ENCODE measurements around the gene TSPAN17. TPM values are rescaled to one million over a fixed set of nuclear protein-coding genes. Genes with fewer than 3 reads are reported as not detected.

Gene TSPAN17
- total RNA-seq, 1 donor from 2014 or later: 47.3 TPM

DNA sequence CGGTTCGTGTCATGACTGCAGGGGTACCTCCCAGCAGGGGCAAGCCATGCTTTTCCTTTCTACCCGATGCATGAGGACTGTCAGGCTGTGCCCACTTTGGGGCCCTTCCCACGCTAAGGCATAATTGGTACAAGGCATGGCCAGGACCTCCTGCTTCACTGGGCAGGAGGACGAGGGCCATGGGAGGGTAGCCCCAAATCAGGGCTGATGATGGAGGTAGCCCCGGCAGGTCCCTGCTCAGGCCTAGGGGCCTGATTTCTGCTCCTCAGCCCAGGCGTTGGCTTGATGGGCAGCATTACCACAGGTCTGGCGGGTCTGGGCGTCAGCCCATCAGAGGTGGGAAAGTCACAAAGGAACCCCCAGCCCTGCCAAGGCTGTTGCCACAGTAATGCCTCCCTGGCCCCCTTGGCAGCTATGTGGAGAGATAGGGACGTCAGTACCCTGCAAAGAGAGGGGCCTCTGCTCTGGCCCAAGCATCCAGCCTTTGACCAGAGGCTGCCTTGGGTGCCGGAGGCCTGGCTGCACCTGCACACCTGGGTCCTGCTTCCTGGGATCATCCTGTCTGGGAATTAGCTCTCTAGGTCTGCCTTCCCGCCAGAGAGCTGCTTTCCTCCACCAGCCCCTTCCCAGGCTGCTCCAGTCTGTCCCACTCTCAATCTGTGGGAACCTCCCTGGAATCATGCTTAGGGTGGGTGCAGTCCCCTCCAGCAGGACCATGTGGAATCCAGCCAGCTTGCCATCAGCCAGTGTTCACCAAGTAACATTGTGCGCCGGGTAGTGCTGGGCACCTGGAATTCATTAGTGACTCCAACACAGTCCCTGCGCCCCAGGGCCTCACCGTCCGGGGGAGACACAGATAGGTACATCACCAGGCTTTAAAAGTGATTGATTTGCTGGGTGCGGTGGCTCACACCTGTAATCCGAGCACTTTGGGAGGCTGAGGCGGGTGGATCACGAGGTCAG is 15.4 kb downstream of the TSPAN17 start:
- Mint-ChIP-seq H3K4me1 (no peaks in the 10 kb centered on the region), H3K27me3 (ENCODE audit: low read depth) (peaks cover 30% of the 10 kb centered on the region), H3K27ac (no peak overlapping the region), H3K4me3 (no peak overlapping the region), H3K36me3 (peaks cover 2% of the 10 kb centered on the region), H3K9me3 (no peaks in the 10 kb centered on the region)
- no peak for DNase-seq (ENCODE audit: low spot score in 2 of 2, unreplicated experiment in 2 of 2)
- TF ChIP-seq, protein P1, sequence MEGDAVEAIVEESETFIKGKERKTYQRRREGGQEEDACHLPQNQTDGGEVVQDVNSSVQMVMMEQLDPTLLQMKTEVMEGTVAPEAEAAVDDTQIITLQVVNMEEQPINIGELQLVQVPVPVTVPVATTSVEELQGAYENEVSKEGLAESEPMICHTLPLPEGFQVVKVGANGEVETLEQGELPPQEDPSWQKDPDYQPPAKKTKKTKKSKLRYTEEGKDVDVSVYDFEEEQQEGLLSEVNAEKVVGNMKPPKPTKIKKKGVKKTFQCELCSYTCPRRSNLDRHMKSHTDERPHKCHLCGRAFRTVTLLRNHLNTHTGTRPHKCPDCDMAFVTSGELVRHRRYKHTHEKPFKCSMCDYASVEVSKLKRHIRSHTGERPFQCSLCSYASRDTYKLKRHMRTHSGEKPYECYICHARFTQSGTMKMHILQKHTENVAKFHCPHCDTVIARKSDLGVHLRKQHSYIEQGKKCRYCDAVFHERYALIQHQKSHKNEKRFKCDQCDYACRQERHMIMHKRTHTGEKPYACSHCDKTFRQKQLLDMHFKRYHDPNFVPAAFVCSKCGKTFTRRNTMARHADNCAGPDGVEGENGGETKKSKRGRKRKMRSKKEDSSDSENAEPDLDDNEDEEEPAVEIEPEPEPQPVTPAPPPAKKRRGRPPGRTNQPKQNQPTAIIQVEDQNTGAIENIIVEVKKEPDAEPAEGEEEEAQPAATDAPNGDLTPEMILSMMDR (IDR thresholded peaks at IDR 0.05; ENCODE audit: unreplicated experiment): no peak

DNA sequence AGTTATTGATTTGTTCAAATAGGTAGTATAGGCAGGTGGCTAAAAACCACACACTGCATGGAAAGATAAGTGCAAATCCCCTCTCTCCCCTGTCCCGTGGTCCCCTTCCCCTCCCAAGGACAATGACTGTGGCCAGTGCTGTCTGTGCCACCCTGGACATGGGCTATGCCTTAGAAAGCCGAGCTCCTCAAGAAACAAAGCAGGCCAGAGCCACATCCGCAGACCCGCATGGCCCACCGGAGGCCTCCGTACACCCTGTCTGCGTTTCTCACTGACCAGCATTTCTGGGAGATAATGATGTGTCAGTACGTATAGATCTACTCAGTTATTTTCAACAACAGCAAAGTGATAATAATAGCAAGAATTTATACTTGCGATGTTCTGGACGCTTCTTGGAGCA is 16.3 kb downstream of the TSPAN17 start:
- Mint-ChIP-seq H3K27me3 (ENCODE audit: low read depth) (peaks cover 39% of the 10 kb centered on the region), H3K27ac (no peak overlapping the region), H3K36me3 (no peaks in the 10 kb centered on the region), H3K4me3 (no peak overlapping the region), H3K4me1 (no peaks in the 10 kb centered on the region), H3K9me3 (no peaks in the 10 kb centered on the region)
- TF ChIP-seq, protein P1 (IDR thresholded peaks at IDR 0.05; ENCODE audit: unreplicated experiment): no peak
- no peak for DNase-seq (ENCODE audit: low spot score in 2 of 2, unreplicated experiment in 2 of 2)

DNA sequence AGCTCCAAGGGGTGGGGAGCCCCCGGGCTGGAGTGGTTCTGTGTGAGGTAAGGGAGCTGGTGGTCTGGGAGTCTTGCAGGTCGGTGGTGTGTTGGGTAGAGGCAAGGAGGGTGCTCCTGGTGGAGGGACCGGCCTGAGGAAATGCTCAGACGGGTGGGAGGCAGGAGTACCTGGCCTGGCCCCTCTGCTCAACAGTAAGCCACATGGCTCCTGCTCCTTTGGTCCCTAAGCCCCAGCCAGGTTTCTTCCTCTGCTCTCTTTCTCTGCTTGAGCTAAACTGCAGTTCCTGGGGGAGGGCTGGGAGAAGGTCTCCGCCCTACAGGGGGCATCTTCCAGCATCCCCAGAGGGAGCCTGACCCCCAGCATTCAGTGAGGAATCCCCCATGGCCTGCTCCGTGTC is 17.2 kb downstream of the TSPAN17 start:
- Mint-ChIP-seq H3K9me3 (no peaks in the 10 kb centered on the region), H3K27ac (no peak overlapping the region), H3K4me1 (no peaks in the 10 kb centered on the region), H3K36me3 (no peaks in the 10 kb centered on the region), H3K4me3 (no peak overlapping the region), H3K27me3 (ENCODE audit: low read depth) (peaks cover 48% of the 10 kb centered on the region)
- TF ChIP-seq, protein P1 (IDR thresholded peaks at IDR 0.05; ENCODE audit: unreplicated experiment): no peak
- DNase-seq (ENCODE audit: low spot score in 2 of 2, unreplicated experiment in 2 of 2): no peak

DNA sequence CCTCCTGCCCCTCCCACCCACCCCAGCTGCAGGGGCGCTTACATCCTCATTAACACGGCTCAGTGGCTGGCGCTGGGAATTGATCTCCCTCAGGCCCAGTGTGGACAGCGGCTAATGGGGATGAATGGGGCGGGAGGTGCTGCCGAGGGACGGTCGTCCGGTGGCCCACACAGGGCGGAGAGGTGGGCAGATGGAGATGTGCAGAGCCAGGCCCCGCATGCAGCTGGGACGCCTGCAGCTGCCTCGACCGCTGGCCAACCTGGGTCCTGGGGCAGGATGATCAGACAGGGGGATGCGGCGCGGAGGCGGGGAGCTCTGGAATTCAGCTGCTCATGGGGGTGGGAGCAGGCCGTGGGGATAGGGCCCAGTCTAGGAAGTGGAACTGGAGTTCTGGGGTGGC is 17.6 kb downstream of the TSPAN17 start:
- H3K27ac Mint-ChIP-seq: no peak overlapping the region
- DNase-seq (ENCODE audit: low spot score in 2 of 2, unreplicated experiment in 2 of 2): no peak
- H3K9me3 Mint-ChIP-seq: no peaks in the 10 kb centered on the region
- H3K4me3 Mint-ChIP-seq: no peak overlapping the region
- TF ChIP-seq, protein P1 (IDR thresholded peaks at IDR 0.05; ENCODE audit: unreplicated experiment): no peak
- no peaks in the 10 kb centered on the region for H3K4me1 Mint-ChIP-seq
- H3K36me3 Mint-ChIP-seq: no peaks in the 10 kb centered on the region
- peaks cover 51% of the 10 kb centered on the region for H3K27me3 Mint-ChIP-seq (ENCODE audit: low read depth)

DNA sequence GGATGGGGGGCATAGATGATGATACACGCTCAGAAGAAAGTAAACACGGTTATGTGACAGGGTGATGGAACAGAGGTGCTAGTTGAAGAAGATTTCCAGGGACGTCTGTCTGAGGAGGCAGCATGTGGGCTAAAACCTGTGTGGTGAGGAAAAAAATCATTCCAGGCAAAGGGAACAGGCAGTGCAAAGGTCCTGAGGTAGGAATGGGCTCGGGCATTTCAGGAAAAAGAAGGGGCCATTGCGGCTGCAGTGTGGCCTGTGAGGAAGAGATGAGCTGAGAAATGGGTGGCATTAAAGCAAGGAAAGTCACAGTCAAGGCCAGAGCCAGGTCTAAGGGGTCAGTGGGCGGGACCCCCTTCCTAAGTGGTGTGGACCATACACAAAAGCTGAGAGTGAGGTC is 18.2 kb downstream of the TSPAN17 start:
- Mint-ChIP-seq H3K27me3 (ENCODE audit: low read depth) (peaks cover 51% of the 10 kb centered on the region), H3K4me3 (no peak overlapping the region), H3K27ac (no peak overlapping the region), H3K4me1 (no peaks in the 10 kb centered on the region), H3K9me3 (no peaks in the 10 kb centered on the region), H3K36me3 (no peaks in the 10 kb centered on the region)
- DNase-seq (ENCODE audit: low spot score in 2 of 2, unreplicated experiment in 2 of 2): no peak
- TF ChIP-seq, protein P1 (IDR thresholded peaks at IDR 0.05; ENCODE audit: unreplicated experiment): no peak

Data from mesothelial cell of epicardium (in vitro differentiated cells).